C4-2B (cell line): ENCODE measurements around the gene RNF31.

Source experiments
- ZFX ChIP-seq: fragments of 450-650 bp; IDR thresholded peaks from 2 replicates; pipeline ENCODE4 v1.6.1; 2017
- TF ChIP-seq, protein P1 (sequence below): fragments of 450-650 bp; conservative IDR thresholded peaks from 2 replicates; pipeline ENCODE4 v1.5.1; 2017; ENCODE audit warnings: mild to moderate bottlenecking

DNA sequence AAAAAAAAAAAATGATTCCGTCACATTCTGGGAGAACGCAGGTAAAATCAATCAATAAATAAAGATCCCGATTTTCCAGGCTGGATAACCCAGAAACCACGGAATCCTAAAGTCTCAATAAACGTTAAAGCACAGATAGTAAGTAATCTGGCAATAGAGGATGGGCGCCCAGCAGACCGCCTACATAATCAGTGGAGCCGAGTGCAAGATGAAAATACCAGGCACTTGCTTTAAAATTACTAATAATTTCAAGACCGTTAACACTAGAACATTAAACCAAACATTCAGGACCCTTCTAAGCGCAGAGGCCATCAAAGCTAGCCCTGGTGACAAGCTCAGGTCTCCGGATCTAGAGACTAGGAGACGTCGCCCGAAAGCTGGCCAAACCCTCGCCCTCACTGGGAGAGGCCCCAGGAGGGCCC lies 33.9 kb upstream of the RNF31 start:
- TF ChIP-seq, protein P1, sequence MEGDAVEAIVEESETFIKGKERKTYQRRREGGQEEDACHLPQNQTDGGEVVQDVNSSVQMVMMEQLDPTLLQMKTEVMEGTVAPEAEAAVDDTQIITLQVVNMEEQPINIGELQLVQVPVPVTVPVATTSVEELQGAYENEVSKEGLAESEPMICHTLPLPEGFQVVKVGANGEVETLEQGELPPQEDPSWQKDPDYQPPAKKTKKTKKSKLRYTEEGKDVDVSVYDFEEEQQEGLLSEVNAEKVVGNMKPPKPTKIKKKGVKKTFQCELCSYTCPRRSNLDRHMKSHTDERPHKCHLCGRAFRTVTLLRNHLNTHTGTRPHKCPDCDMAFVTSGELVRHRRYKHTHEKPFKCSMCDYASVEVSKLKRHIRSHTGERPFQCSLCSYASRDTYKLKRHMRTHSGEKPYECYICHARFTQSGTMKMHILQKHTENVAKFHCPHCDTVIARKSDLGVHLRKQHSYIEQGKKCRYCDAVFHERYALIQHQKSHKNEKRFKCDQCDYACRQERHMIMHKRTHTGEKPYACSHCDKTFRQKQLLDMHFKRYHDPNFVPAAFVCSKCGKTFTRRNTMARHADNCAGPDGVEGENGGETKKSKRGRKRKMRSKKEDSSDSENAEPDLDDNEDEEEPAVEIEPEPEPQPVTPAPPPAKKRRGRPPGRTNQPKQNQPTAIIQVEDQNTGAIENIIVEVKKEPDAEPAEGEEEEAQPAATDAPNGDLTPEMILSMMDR = no peak
- TF ChIP-seq ZFX = no peak
